BJ (cell line): Measurements from ENCODE around the gene TBL3. TPM values are rescaled to one million over a fixed set of nuclear protein-coding genes. Genes with fewer than 3 reads are reported as not detected.
"Not testable (repeated sequence)": the region's sequence is repeated elsewhere in the genome, so short reads cannot be mapped to it uniquely, and the experiment has no call there.

Source experiments
- CTCF ChIA-PET: fragments of 350-600 bp; formaldehyde crosslinking; extraction: SDS; loops from one replicate; lab custom pipeline; 2021; ENCODE audit warnings: antibody characterized with exemption, inconsistent platforms; lab: Yijun Ruan, JAX
- POLR2A ChIA-PET: fragments of 300-600 bp; sonication (Branson Sonifier 250); formaldehyde crosslinking; extraction: SDS; loops from one replicate; lab custom pipeline; 2021; ENCODE audit warnings: antibody characterized with exemption; lab: Charles Lee
- DNase-seq: peaks from one replicate; pipeline ENCODE4 v3.0.0-alpha.2; 2011; ENCODE audit warnings: low read depth
- H3K27me3 ChIP-seq: 2 replicates; pipeline ENCODE4 v1.6.0; 2011; ENCODE audit warnings: low read length; ENCODE audit not compliant: control insufficient read depth, insufficient read depth
- H3K36me3 ChIP-seq: 2 replicates; pipeline ENCODE4 v1.5.1; 2011; ENCODE audit warnings: low read length; ENCODE audit not compliant: control insufficient read depth, insufficient read depth
- H3K4me3 ChIP-seq: 2 replicates; pipeline ENCODE4 v1.5.1; 2011; ENCODE audit warnings: low read depth, mild to moderate bottlenecking, control low read depth, low read length
- CTCF ChIP-seq: IDR thresholded peaks from 2 replicates; pipeline ENCODE4 v1.5.1; 2011; ENCODE audit warnings: low read depth, mild to moderate bottlenecking, control low read depth, inconsistent platforms, low read length, moderate library complexity; ENCODE audit not compliant: insufficient read depth
- polyA plus RNA-seq: library from polyadenylated mRNA; depleted of rRNA; stranded (reverse); fragments of >200 nt; gene quantifications from 2 replicates; pipeline ENCODE4 v1.2.3, GENCODE V29; 2011

The TBL3 gene
- polyA plus RNA-seq, 1 experiment, result 33.1 TPM

DNA sequence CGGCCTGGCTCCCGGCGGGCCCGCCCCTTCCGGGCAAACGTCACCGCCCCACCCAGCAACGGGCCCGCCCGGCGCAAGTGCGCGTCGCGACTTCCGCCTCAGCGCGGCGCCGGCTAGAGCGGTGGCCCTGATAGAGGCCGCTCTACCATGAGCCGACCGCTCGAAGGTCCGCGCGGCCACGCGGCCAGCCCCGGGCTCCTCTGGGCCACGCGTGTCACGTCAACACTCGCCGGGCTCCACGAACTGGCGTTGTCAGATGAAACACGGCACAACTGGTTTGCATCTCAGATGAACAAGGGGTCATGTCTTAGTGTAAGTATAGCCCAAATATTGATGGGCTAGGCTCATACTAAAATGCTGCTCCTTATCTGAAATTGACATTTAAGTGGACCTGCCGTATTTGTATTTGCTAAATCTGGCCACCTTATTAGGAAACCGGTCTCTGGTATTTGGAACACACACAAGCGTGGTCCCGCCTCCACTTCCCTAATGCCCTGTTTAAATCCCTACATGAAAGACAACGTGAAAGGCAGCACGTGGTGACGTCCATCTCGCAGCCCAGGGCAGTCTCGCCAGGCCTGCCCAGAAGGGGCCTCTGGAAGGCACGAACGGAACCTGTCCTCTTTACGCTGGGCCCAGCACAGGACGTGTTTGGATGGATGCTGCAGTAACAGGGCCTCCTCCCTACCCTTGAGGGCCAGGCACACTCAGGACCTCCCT is 38.1 kb downstream of the TBL3 start, which contains the start of gene ZNF598:
TSS of gene ZNF598 (minus strand) at position 31 of the 720 bp plus-strand sequence.
- Histone ChIP-seq H3K27me3 (no peaks in the 10 kb centered on the region), H3K36me3 (peaks cover 9% of the 10 kb centered on the region), H3K4me3 (peak within 1 kb of the TSS; percentile 77)
- POLR2A ChIA-PET, result no interaction called here
- no peak for DNase-seq
- TF ChIP-seq CTCF, result no peak
- CTCF ChIA-PET, result interaction anchor here (2.8 kb wide), 1 partner anchor 13 kb away, joined by 10 read pairs; no protein-coding TSS in a partner anchor

DNA sequence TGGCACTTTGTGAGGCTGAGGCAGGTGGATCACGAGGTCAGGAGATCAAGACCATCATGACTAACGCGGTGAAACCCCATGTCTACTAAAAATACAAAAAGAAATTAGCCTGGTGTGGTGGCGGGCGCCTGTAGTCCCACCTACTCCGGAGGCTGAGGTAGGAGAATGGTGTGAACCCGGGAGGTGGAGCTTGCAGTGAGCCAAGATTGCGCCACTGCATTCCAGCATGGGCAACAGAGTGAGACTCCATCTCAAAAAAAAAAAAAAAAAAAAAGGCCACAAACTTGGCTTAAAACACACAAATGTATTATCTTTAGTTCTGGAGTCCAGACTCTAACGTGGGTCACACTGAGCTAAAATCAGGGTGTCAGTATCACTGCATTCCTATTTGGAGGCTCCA is 39.9 kb downstream of the TBL3 start:
- CTCF ChIA-PET, result interaction anchor here (1.3 to 2.9 kb wide), 4 partner anchors 8 to 129 kb away, joined by 3 to 12 read pairs (median 7); no protein-coding TSS in a partner anchor

GRCh38 chr16:2013527-2013926 is 41.7 kb downstream of the TBL3 start:
- Histone ChIP-seq H3K36me3 (no peaks in the 10 kb centered on the region), H3K27me3 (no peaks in the 10 kb centered on the region), H3K4me3 (no peak overlapping the region)
- POLR2A ChIA-PET, result no interaction called here
- DNase-seq, result no peak
- TF ChIP-seq CTCF, result no peak
- CTCF ChIA-PET, result interaction anchor here (0.7 to 2.9 kb wide), 7 partner anchors 9 to 211 kb away, joined by 3 to 12 read pairs (median 4); no protein-coding TSS in a partner anchor

More for the DNA sequence above, 39.9 kb downstream of the TBL3 start:
- H3K27me3 ChIP-seq, POLR2A ChIA-PET, DNase-seq, H3K4me3 ChIP-seq, H3K36me3 ChIP-seq: not testable (repeated sequence)

DNA sequence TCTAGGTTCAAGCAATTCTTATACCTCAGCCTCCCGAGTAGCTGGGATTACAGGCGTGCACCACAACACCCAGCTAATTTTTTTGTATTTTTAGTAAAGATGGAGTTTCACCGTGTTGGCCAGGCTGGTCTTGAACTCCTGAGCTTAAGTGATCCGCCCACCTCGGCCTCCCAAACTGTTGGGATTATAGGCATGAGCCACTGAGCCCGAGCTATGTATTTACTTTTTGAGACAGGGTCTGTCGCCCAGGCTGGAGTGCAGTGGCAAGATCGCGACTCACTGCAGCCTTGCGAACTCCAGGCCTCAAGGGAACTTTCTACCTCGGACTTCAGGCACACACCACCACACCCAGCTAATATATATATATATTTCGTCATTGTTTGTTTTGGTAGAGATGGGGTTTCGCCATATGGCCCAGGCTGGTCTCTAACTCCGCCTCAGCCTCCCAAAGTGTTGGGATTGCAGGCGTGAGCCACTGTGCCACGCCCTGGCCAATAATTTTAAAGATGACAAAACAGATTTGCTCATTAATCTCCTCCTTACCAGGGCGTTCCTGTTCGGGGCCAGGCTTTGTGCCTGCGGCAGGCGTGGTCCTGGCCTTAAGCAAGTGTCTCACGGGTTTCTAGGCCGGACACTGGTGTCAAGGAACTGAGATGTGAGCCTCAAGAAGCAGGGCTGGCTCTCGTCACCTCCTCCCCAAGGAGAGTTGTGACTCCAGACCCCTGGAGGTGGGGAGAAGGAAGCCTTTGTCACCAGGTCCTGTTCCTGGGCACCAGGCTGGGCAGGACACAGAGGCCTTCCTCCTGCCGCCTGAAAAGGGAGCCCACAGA is 43.5 kb downstream of the TBL3 start:
- Histone ChIP-seq H3K4me3 (no peak overlapping the region), H3K27me3 (peaks cover 6% of the 10 kb centered on the region; the same call in 1 of the 2 replicates), H3K36me3 (no peaks in the 10 kb centered on the region)
- POLR2A ChIA-PET, result no interaction called here
- no peak for DNase-seq
- CTCF ChIA-PET, result interaction anchor here (0.7 to 3.4 kb wide), 3 partner anchors 32 to 126 kb away, joined by 3 to 15 read pairs (median 5); partner anchors contain the start of genes NTHL1 and TSC2
- TF ChIP-seq CTCF, result no peak

DNA sequence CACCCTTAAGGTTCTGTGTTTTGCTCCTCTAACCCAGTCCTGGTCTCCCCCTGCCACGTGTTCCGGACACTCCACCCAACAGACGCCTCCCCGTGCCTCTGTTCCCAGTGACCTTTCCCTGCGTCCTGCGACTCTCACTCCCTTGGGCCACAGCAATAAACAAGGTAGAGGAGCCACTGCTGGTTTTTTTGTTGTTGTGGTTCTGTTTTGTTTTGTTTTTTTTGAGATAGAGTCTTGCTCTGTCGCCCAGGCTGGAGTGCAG is 44.0 kb downstream of the TBL3 start:
- Histone ChIP-seq H3K4me3 (no peak overlapping the region), H3K27me3 (peaks cover 6% of the 10 kb centered on the region; the same call in 1 of the 2 replicates), H3K36me3 (no peaks in the 10 kb centered on the region)
- no peak for DNase-seq
- ChIA-PET CTCF (interaction anchor here (1.5 to 3.4 kb wide), 2 partner anchors 32 to 125 kb away, joined by 5 to 15 read pairs; partner anchors contain the start of genes NTHL1 and TSC2), POLR2A (no interaction called here)
- no peak for TF ChIP-seq CTCF
